HG03521 (cell line): ENCODE results near the gene CLDN8.

ENCODE experiments used
- ATAC-seq: cut with Tn5 transposase; IDR thresholded peaks from one replicate; pipeline ENCODE4 v1.9.1; 2021; ENCODE audit warnings: mild to moderate bottlenecking, moderate library complexity; ENCODE audit not compliant: unreplicated experiment

Gene CLDN8

GRCh38 chr21:30216041-30216723 is at the start of gene CLDN8:
Gene CLDN8, minus strand, starts transcription at chr21:30216097. Its CDS starts 172 bp downstream, at chr21:30215925.
- ATAC-seq = no peak

GRCh38 chr21:30257773-30258172 is 41.9 kb upstream of the CLDN8 start:
- no peak for ATAC-seq

- ATAC-seq = no peak
These were observed 40.2 kb upstream of the CLDN8 start for GRCh38 chr21:30256100-30256499.

- ATAC-seq = no peak
These were observed 39.8 kb upstream of the CLDN8 start for GRCh38 chr21:30255679-30256078.

GRCh38 chr21:30251781-30252180 is 35.9 kb upstream of the CLDN8 start:
- ATAC-seq = no peak

GRCh38 chr21:30249936-30250335 is 34.0 kb upstream of the CLDN8 start:
- no peak for ATAC-seq

GRCh38 chr21:30248844-30249243 is 32.9 kb upstream of the CLDN8 start:
- no peak for ATAC-seq

GRCh38 chr21:30245061-30245460 is 29.2 kb upstream of the CLDN8 start:
- no peak for ATAC-seq

- ATAC-seq = no peak
These were observed 27.8 kb upstream of the CLDN8 start for GRCh38 chr21:30243691-30244090.

GRCh38 chr21:30240661-30241060 is 24.8 kb upstream of the CLDN8 start:
- ATAC-seq = no peak

GRCh38 chr21:30238168-30238567 is 22.3 kb upstream of the CLDN8 start:
- ATAC-seq = no peak

- ATAC-seq = no peak
These were observed 18.7 kb upstream of the CLDN8 start for GRCh38 chr21:30234643-30235042.

- ATAC-seq = no peak
These were observed 18.2 kb upstream of the CLDN8 start for GRCh38 chr21:30234050-30234449.

- ATAC-seq = no peak
These were observed 17.5 kb upstream of the CLDN8 start for GRCh38 chr21:30233228-30234020.

GRCh38 chr21:30232011-30232410 is 16.1 kb upstream of the CLDN8 start:
- ATAC-seq = no peak

- no peak for ATAC-seq
These were observed 11.9 kb upstream of the CLDN8 start for GRCh38 chr21:30227633-30228404.

- no peak for ATAC-seq
These were observed 11.2 kb upstream of the CLDN8 start for GRCh38 chr21:30227128-30227527.

- no peak for ATAC-seq
These were observed 7.7 kb upstream of the CLDN8 start for GRCh38 chr21:30223596-30223995.

GRCh38 chr21:30222724-30223123 is 6.8 kb upstream of the CLDN8 start:
- no peak for ATAC-seq

- ATAC-seq = no peak
These were observed 4.8 kb downstream of the CLDN8 start for GRCh38 chr21:30211071-30211470.

GRCh38 chr21:30209601-30210000 is 6.3 kb downstream of the CLDN8 start:
- no peak for ATAC-seq

- ATAC-seq = no peak
These were observed 8.7 kb downstream of the CLDN8 start for GRCh38 chr21:30207252-30207579.
